Activated T-cell treated with anti-CD3 and anti-CD28 coated beads for 4 hours (primary cell): Measurements from ENCODE around the gene KLHL29.

Experiments used
- DNase-seq: peaks from one replicate; pipeline ENCODE4 v3.0.0-alpha.2; 2020

The KLHL29 gene

DNA sequence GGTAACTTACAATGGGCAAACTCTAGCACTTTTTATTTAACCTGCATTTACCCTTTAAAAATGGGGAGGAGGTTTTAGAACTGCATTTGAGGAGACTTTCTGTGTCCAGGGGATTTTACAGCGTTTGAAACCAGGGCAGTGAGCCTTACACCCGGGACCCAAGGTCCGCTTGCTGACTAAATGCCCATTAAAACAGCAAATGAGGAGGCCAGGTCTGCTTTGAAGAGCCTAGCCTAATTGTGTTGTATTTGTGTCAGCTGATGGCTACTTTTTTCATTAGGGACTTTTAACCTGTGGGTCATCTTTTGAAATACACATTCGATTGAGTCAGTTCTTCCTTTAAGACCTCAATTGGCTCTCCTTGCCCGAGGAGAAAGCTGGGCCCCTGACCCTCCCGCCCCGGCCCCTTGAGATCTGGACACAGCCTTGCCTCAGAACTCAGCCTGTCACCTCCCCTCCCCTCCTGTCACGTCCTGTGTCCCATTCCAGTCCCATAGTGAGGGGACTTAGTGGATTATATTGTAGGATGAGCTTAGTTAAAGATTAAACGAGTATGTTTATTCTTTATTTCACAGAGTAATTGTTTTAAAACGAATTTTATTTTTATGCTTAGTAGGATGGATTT, 69.0 kb downstream of the KLHL29 start:
- no peak for DNase-seq

DNA sequence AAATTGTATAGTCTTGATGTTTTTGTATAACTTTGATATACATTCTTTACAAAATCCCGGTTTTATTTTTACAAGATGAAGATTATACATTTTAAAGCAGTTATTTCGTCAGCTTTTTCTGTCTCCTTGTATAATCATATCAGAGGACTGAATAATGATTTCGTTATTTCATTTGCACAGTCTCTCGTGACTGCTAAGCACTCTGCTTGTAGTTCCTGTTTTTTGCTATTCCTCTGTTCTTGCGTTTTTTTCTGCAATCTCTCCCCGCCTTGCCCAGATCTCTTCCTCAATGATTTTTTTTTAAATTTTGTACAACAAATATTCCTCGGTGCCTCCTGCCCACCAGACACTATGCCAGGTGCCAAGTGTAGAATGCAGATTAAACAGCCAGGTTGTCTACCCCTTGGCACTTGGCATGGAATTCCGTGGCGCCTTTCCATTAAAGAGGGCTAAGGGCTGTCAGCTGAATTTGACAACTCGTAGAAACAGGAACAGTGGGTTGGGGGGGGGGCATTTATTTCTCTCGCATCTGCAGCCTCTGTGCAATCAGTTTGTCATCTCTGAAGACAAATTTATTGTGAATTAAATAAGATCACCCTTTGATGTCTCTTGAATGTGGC, 69.6 kb downstream of the KLHL29 start:
- no peak for DNase-seq

DNA sequence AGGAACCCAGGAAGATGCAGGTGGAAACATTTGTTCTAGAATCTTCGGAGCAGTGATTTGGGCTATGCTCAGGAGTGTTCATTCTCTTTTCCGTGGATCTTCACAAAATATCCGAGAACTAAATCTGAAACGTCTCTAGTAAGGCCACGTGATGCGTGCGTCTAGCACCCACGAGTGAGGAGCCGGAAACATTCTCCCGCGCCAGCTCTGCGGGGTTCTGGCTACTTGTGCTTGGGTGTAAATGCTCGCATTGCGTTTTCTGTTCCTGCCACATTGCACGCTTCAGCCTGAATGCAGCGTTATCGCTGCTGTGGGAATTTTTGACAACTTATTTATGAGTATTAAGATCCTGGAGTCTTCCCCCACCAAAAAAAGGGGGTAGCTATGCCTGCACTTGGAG, 71.4 kb downstream of the KLHL29 start:
- DNase-seq = no peak

DNA sequence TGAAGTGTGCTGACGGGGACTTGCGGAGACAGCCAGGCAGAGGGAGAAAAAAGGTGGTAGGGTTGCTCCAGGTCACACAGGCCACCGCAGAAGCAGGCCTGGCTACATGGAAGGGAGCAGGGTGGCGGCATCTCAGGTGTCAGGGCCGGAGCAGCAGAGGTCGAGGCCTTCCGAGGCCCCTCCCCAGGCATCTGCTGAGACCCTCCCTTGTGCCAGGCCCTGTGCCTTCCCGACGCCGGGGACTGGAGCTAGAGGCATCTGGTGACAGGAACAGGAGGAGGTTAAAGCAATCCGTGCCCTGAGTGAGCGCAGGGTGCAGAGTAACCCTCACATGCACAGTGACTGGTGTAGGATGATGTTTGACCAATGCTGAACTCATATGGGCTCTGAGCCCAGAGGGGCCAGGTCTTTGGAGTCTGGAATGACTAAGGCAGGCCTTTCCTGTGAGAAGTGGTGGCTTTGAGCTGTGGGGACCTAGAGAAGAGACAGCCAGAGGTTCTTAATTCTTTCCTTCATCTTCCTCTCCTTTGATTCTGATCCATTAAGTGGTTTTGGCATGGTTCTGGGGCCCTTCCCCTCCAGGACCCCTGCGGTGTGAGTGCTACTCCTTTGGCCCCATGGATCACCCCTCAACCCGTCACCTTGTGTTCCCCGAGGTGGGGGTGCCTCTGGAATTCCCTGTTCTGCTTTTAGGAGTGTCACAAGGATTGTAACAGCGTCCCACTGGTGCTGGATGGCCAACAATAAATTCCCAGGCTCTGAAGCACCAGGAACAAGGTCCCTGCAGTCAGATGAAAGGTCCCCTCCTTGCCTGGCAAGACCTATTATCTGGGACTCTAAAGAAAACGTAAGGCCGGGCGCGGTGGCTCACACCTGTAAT, 72.1 kb downstream of the KLHL29 start:
- no peak for DNase-seq

GRCh38 chr2:23457990-23458682, 73.2 kb downstream of the KLHL29 start:
- DNase-seq = no peak

DNA sequence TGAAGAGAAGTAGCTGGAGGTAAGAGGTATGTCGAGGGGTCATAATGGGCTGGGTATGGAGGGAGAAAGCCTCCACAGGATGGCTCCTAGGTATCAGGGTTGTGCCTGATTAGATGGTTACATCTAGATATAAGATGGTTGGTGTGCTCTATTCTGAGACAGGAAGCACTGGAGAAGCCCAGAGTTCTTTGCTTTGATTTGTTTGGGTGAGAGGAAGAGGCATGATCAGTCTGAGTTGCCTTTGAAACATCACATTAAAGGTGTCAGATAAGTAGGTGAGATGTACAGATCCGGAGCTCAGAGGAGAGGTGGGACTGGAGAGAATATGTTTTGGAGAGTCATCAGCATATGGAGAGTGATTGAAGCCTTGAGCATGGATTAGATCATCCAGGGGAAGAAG, 74.1 kb downstream of the KLHL29 start:
- no peak for DNase-seq

DNA sequence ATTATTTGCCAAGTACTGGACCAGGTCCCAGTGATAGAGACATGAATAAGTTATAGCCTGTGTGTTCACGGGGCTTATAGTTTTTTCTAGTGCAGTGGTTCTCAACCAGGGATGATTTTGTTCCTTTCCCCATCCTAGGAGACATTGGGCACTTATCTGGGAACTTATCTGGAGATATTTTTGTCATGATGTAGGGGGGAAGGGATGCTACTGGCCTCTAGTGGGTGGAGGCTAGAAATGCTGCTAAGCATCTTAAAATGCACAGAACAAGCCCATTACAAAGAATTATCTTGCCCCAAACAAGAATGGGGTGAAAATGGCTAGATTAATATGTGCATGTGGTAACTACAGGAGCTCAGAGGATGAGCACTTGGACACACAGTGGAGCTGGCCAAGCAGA, 75.2 kb downstream of the KLHL29 start:
- no peak for DNase-seq

GRCh38 chr2:23460993-23461392, 76.0 kb downstream of the KLHL29 start:
- DNase-seq = no peak

DNA sequence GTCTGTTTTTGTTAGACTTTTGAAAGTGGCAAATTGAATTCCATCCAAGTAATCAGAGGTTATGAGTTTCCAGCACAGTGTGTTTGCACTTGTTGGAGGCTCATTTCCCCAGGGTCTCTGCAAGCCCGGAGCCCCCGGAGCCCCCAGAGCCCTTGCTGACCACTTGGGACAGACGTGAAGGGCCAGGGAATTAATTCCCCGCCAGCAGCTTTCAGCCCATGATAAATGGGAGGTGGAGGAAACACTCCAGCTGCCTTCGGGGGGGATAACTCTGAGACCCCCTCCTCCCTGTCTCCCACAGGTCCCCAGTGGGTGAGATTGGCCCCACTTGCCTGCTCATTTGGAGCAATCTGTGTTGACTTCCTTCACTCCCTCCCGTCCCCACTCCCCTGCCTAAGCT, 79.2 kb downstream of the KLHL29 start:
- DNase-seq = no peak

DNA sequence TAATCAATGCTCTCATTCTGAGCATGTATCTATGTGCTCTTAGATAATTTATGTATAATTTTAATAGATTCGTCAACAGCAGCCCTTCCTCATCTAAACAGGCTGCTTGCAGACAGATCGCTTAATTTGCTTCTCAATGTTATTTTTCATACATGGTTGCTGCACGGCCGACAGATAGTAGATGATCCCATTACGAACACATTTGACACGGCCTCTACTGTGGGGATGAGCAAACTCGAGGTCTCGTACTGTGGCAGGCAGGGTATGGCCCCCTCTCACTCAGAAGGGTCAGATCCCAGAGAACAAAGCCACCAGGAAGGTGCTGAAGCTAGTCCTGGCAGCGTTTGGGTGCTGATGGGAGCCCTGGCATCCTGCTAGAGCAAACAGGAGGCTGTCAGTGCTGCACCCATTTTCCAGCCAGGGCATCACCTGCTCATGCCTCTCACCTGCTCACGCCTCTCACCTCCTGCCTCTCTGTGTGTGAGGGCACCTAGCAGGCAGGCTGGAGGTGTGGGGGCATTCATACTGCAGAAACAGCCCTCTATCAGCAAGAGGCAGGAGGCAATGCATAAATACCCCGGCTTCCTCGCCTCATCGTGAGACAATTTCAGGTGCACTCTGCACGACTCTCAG, 80.0 kb downstream of the KLHL29 start:
- no peak for DNase-seq

- DNase-seq = no peak
Observed at GRCh38 chr2:23465936-23466335, 81.0 kb downstream of the KLHL29 start.

- DNase-seq = no peak
Observed at GRCh38 chr2:23467618-23468017, 82.6 kb downstream of the KLHL29 start.

DNA sequence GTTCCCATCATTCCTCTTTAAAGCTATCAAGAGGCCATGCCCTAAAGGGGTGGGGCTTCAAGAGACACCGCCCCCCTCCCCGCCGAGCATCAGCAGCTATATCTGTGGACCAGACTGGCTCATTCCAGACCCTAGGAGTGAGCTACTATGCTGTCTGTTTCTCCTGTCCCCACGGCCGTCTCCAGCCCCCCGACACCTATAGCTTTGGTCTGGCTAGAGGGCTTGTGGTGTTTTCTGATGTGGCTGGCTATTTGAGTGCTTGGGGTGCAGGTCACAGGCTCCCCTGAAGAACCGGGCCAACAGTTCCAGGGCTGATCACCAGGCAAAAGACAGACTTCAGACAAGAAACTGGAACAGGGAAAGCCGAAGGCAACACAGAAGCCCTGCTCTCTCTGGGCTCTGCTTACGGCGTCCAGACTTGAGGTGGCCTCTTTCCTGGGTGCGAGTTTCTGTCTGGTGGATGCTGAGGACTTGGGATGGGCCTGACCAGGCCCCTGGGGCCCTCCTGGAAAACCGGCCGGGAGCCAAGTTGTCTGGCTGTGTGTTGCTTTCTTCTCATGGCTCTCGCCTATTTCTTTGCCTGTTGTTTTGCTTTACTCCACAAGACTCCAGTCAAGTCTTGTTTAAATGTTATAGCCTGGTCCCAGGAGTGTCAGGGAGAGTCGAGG, 83.6 kb downstream of the KLHL29 start:
- no peak for DNase-seq

- no peak for DNase-seq
Observed at GRCh38 chr2:23469142-23469540, 84.2 kb downstream of the KLHL29 start.

DNA sequence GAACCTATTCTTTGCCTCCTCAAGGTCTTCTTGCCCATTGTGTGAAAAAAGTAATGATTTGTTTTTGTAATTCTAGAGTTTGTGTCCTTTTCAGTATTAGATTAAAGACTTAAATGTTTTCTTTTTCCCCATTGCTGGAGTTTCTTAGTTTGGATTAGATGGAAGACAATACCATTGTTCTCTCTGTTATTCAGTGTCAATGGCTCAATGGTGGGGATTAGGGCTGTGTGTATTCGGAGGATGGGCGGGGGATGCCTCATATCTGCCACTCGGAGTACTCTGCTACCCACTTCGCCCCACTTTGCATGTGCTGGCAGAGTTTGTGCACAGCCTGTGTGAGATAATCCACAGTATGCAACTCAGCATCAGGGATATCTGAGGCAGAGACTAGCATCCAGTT, 90.1 kb downstream of the KLHL29 start:
- no peak for DNase-seq

DNA sequence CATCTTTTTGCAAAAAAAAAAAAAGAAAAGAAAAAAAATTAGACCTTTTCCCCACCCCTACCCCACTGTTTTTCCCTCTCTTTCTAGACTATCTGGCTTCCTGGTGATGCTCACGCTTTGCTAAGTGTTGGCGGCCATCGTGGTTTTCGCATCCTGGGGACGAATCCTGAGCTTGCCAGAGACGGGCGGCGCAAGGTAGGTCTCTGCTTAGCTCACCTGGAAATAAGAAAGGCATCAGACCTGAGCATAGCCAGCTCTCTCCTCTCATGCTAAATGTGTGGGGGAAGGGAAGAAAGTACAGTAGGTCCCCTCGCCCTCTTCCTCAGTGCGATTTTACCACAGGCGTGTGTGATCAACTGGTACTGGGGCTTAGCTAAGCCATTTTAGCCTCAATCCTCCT, 90.5 kb downstream of the KLHL29 start:
- no peak for DNase-seq

DNA sequence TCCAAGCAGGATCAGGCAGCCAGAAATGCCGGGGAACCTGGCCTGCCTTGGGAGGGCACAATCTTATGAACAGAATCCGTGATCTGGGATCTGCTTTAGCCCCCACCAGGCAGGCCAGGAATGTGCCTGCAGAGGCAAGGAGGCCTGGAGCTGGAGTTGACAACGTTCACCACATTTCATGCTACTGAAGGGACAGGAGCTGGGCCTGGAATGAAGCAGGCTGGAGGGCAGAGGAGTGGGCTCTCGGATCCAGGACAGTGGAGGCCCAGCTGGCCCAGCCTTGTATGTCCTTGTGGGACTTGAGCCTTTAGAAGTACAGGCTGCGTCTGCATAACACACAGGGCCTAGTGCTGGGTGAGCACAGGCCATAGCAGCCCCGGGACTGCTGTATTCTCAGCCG, 91.8 kb downstream of the KLHL29 start:
- DNase-seq = no peak

DNA sequence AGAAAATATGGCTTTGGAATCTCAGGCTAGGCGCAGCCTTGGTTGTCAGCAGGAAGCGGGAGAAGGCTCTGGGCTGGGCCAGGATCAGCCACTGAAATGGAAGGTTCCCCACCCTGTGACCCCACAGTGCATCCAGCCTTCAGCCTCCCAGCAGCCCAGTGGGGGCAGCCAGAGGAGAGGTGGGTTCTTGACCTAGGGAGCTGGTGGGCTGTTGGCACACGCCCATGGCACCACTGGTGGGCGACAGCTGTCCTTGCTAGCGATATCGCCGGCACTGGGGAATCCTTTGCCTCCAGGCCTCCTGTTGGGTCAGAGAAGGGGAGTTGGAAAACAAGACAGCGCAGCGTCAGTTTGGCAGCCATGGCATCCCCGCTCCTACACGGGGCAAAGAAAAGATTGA, 92.4 kb downstream of the KLHL29 start:
- DNase-seq = no peak

GRCh38 chr2:23478087-23478932, 93.3 kb downstream of the KLHL29 start:
- DNase-seq = no peak

- no peak for DNase-seq
Observed at GRCh38 chr2:23478933-23479683, 94.1 kb downstream of the KLHL29 start.
